ENCODE measurements around the gene TIPIN. TPM values are rescaled to one million over a fixed set of nuclear protein-coding genes. Genes with fewer than 3 reads are reported as not detected.

TIPIN gene
- total RNA-seq, 1 experiment from 2014 or later: 14.2 TPM

DNA sequence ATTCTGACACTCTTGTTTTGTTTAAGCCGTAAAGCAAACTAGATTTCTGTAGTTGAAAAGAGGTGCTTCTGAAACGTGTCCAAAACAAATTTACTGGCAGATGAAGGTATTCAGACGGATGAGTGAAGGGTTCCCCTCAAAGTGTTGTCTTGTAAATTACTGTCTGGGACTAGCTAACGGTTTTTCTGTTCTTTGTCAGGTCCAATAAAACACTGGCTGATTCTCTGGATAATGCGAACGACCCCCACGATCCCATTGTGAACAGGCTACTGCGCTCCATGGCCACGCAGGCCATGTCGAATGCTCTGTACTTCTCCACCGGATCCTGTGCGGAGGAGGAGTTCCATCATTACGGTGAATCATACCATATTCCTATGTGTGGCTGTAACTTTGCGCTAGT is 27.7 kb downstream of the TIPIN start:
- H3K4me2 ChIP-seq (ENCODE audit: low read length): no peak overlapping the region
- no peak overlapping the region for H3K4me3 ChIP-seq (ENCODE audit: low read length)
- H3K27ac ChIP-seq (ENCODE audit: low read length): no peak overlapping the region
- H3K4me1 ChIP-seq (ENCODE audit: insufficient read depth, low read length): no peaks in the 10 kb centered on the region
- peaks cover 11% of the 10 kb centered on the region; the same call in 1 of the 2 replicates for H3K36me3 ChIP-seq (ENCODE audit: low read depth, low read length)
- no peaks in the 10 kb centered on the region for H3K79me2 ChIP-seq (ENCODE audit: low read length)
- no TSS peak for BruUV-seq (replicated peaks)
- no peak overlapping the region for H2AFZ ChIP-seq (ENCODE audit: low read length)
- H3K9ac ChIP-seq (ENCODE audit: low read length): no peak overlapping the region
- H3K9me2 ChIP-seq (replicated peaks; ENCODE audit: low read length): no peaks in the 10 kb centered on the region
- TF ChIP-seq EZH2phosphoT487 (IDR thresholded peaks at IDR 0.05; ENCODE audit: borderline replicate concordance, low read length): no peak
- no peak for TF ChIP-seq EZH2 (IDR thresholded peaks at IDR 0.05; ENCODE audit: low read length, unreplicated experiment)
- TF ChIP-seq, protein P1, sequence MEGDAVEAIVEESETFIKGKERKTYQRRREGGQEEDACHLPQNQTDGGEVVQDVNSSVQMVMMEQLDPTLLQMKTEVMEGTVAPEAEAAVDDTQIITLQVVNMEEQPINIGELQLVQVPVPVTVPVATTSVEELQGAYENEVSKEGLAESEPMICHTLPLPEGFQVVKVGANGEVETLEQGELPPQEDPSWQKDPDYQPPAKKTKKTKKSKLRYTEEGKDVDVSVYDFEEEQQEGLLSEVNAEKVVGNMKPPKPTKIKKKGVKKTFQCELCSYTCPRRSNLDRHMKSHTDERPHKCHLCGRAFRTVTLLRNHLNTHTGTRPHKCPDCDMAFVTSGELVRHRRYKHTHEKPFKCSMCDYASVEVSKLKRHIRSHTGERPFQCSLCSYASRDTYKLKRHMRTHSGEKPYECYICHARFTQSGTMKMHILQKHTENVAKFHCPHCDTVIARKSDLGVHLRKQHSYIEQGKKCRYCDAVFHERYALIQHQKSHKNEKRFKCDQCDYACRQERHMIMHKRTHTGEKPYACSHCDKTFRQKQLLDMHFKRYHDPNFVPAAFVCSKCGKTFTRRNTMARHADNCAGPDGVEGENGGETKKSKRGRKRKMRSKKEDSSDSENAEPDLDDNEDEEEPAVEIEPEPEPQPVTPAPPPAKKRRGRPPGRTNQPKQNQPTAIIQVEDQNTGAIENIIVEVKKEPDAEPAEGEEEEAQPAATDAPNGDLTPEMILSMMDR (conservative IDR thresholded peaks at IDR 0.05; ENCODE audit: low read depth, low read length): no peak
- H4K20me1 ChIP-seq (ENCODE audit: low read length): no peaks in the 10 kb centered on the region
- no peaks in the 10 kb centered on the region for H3F3A ChIP-seq (ENCODE audit: low read length, unreplicated experiment)
- CTCF ChIA-PET: no interaction called here
- ATAC-seq: no peak
- H3K27me3 ChIP-seq (ENCODE audit: low read length): no peaks in the 10 kb centered on the region
- DNase-seq: no peak
- intact Hi-C loops (cut with micrococcal nuclease): no loop called here
- no peaks in the 10 kb centered on the region for H3K9me3 ChIP-seq (ENCODE audit: low read length)
- POLR2A ChIA-PET (ENCODE audit: unreplicated experiment): no interaction called here

- H3F3A ChIP-seq (ENCODE audit: low read length, unreplicated experiment): no peaks in the 10 kb centered on the region
- CTCF ChIA-PET: no interaction called here
- intact Hi-C loops (cut with micrococcal nuclease): no loop called here
- ATAC-seq (no peak), DNase-seq (no peak)
- peaks cover 12% of the 10 kb centered on the region; the same call in 1 of the 2 replicates for H3K36me3 ChIP-seq (ENCODE audit: low read depth, low read length)
- TF ChIP-seq EZH2 (IDR thresholded peaks at IDR 0.05; ENCODE audit: low read length, unreplicated experiment) (no peak), EZH2phosphoT487 (IDR thresholded peaks at IDR 0.05; ENCODE audit: borderline replicate concordance, low read length) (no peak)
- TF ChIP-seq, protein P1 (conservative IDR thresholded peaks at IDR 0.05; ENCODE audit: low read depth, low read length): no peak
- POLR2A ChIA-PET (ENCODE audit: unreplicated experiment): no interaction called here
- no TSS peak for BruUV-seq (replicated peaks)
- H3K9ac ChIP-seq (ENCODE audit: low read length): no peak overlapping the region
- no peaks in the 10 kb centered on the region for H4K20me1 ChIP-seq (ENCODE audit: low read length)
- H3K27me3 ChIP-seq (ENCODE audit: low read length): no peaks in the 10 kb centered on the region
- H3K4me1 ChIP-seq (ENCODE audit: insufficient read depth, low read length): no peaks in the 10 kb centered on the region
- no peaks in the 10 kb centered on the region for H3K79me2 ChIP-seq (ENCODE audit: low read length)
- H3K9me2 ChIP-seq (replicated peaks; ENCODE audit: low read length): no peaks in the 10 kb centered on the region
- no peak overlapping the region for H3K4me2 ChIP-seq (ENCODE audit: low read length)
- H2AFZ ChIP-seq (ENCODE audit: low read length): no peak overlapping the region
- no peaks in the 10 kb centered on the region for H3K9me3 ChIP-seq (ENCODE audit: low read length)
- H3K4me3 ChIP-seq (ENCODE audit: low read length): no peak overlapping the region
- H3K27ac ChIP-seq (ENCODE audit: low read length): no peak overlapping the region
These were observed 28.7 kb downstream of the TIPIN start for GRCh38 chr15:66327736-66328135.

GRCh38 chr15:66326051-66326450 is 30.4 kb downstream of the TIPIN start:
- CTCF ChIA-PET: no interaction called here
- H4K20me1 ChIP-seq (ENCODE audit: low read length): no peaks in the 10 kb centered on the region
- no peak overlapping the region for H3K4me2 ChIP-seq (ENCODE audit: low read length)
- H3K4me1 ChIP-seq (ENCODE audit: insufficient read depth, low read length): no peaks in the 10 kb centered on the region
- no peaks in the 10 kb centered on the region for H3K9me3 ChIP-seq (ENCODE audit: low read length)
- no peaks in the 10 kb centered on the region for H3K79me2 ChIP-seq (ENCODE audit: low read length)
- H3K27me3 ChIP-seq (ENCODE audit: low read length): no peaks in the 10 kb centered on the region
- H3K27ac ChIP-seq (ENCODE audit: low read length): no peak overlapping the region
- ATAC-seq (no peak), DNase-seq (no peak)
- H3K9ac ChIP-seq (ENCODE audit: low read length): no peak overlapping the region
- H3F3A ChIP-seq (ENCODE audit: low read length, unreplicated experiment): no peaks in the 10 kb centered on the region
- H3K4me3 ChIP-seq (ENCODE audit: low read length): no peak overlapping the region
- BruUV-seq (replicated peaks): no TSS peak
- peaks cover 21% of the 10 kb centered on the region; the same call in 1 of the 2 replicates for H3K36me3 ChIP-seq (ENCODE audit: low read depth, low read length)
- intact Hi-C loops (cut with micrococcal nuclease): no loop called here
- no peaks in the 10 kb centered on the region for H3K9me2 ChIP-seq (replicated peaks; ENCODE audit: low read length)
- H2AFZ ChIP-seq (ENCODE audit: low read length): no peak overlapping the region
- POLR2A ChIA-PET (ENCODE audit: unreplicated experiment): no interaction called here
- TF ChIP-seq, protein P1 (conservative IDR thresholded peaks at IDR 0.05; ENCODE audit: low read depth, low read length): no peak
- TF ChIP-seq EZH2phosphoT487 (IDR thresholded peaks at IDR 0.05; ENCODE audit: borderline replicate concordance, low read length): no peak
- TF ChIP-seq EZH2 (IDR thresholded peaks at IDR 0.05; ENCODE audit: low read length, unreplicated experiment): no peak

All from PC-3 (cell line).